ENCODE results near the gene RBPJL. TPM values are rescaled to one million over a fixed set of nuclear protein-coding genes. Genes with fewer than 3 reads are reported as not detected.

The RBPJL gene
- total and polyA plus RNA-seq, 2 of the 13 experiments (the other 11 are each of a cell fraction or from before 2014, with no cell fraction given) = not detected

DNA sequence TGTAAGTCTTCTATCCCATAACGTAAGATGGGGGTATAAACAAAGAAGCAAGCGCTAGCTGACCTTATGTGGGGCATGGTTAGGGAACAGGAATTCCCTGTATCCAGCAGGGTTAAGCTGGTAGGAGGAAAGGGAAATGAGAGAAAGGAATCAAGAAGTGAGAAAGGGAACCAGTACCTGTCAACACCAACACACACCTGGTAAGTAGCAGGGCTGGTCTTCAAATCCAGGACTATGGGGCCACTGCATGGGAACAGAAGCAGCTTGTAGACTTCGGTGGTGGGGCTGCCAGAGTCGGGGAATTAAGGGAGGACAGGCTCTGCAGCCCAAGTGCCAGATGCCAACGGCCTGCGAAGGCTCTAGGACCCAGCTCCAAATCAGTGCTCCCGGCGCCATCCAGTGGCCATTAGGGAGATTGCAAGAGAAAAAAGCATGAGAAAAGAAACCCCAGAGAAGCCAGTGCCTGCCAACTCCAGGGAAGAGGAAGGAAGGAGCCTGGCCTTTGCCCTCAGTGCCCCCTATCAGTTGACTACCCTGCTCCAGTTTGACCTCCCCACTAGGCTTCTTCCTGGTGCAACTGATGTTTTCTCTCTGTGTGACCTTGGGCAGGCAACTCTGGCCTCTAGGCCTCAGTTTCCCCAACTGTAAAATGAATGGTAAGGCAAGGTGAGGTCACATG, 15.8 kb upstream of the RBPJL start:
- no peak overlapping the region; a peak in 1 of 6 replicates for H3K4me3 ChIP-seq (replicated peaks in 1 of 3; ENCODE audit: insufficient read depth in 1 of 3, low read depth in 2 of 3, low read length in 3 of 3)
- WGBS (ENCODE audit: low lambda C conversion rate) = 7% methylated on average over 8 of the region's 8 CpGs
- in situ Hi-C loops (cut with HindIII; ENCODE audit: extremely low pct_ligation_motif_present, low pct_unique_long_range_greater_than_20kb) = loop anchor here (10.0 kb wide), 1 partner anchor 276 kb away; no protein-coding TSS in a partner anchor
- H2AFZ ChIP-seq (ENCODE audit: low read length) = no peak overlapping the region
- peak; percentile 80 for ATAC-seq
- H3K27me3 ChIP-seq (ENCODE audit: control insufficient read depth in 1 of 2, insufficient read depth in 2 of 2, low read length in 2 of 2) = peaks cover 4 to 66% of the 10 kb centered on the region in 2 experiments; a peak in 4 of 5 replicates
- no peak for FAIRE-seq
- H3K36me3 ChIP-seq (replicated peaks in 1 of 2; ENCODE audit: control insufficient read depth in 1 of 2, insufficient read depth in 2 of 2, low read length in 2 of 2) = no peaks in the 10 kb centered on the region
- intact Hi-C loops (cut with micrococcal nuclease; ENCODE audit: unreplicated experiment) = loop anchor here (1.0 to 5.0 kb wide), 4 partner anchors 55 to 280 kb away; no protein-coding TSS in a partner anchor
- no peak overlapping the region for H3K27ac ChIP-seq (ENCODE audit: extremely low read length, insufficient read depth, low read length)
- DNase-seq (ENCODE audit: low spot score) = peak; percentile 76
- H3K9ac ChIP-seq (ENCODE audit: insufficient read depth, low read depth, low read length) = no peak overlapping the region
- no peaks in the 10 kb centered on the region for H4K20me1 ChIP-seq (ENCODE audit: insufficient read depth, low read length)
- no peaks in the 10 kb centered on the region for H3K79me2 ChIP-seq (ENCODE audit: insufficient read depth, low read length)
- BruUV-seq (replicated peaks) = no TSS peak
- CTCF ChIA-PET (ENCODE audit: low intra/inter-chr PET ratio, low total read pairs) = interaction anchor here (1.0 to 2.0 kb wide), 4 partner anchors 152 to 379 kb away, joined by 3 to 18 read pairs (median 8); no protein-coding TSS in a partner anchor
- peaks cover 16% of the 10 kb centered on the region; the same call in 1 of the 2 replicates for H3K4me1 ChIP-seq (ENCODE audit: insufficient read depth, low read length)
- POLR2A ChIA-PET = interaction anchor here (0.7 to 1.2 kb wide), 2 partner anchors 72 to 144 kb away, joined by 3 to 4 read pairs; partner anchors contain the start of gene SYS1
- H3K9me3 ChIP-seq (ENCODE audit: low read length) = no peaks in the 10 kb centered on the region
- peak overlapping the region; percentile 6; the same call in 1 of the 2 replicates for H3K4me2 ChIP-seq (ENCODE audit: low read depth, low read length)
- TF ChIP-seq MZF1 (CRISPR knock-in tag; IDR thresholded peaks at IDR 0.05; ENCODE audit: borderline replicate concordance) = no peak
- no peak for TF ChIP-seq ZSCAN22 (CRISPR knock-in tag; IDR thresholded peaks at IDR 0.05)
- TF ChIP-seq, protein P1, sequence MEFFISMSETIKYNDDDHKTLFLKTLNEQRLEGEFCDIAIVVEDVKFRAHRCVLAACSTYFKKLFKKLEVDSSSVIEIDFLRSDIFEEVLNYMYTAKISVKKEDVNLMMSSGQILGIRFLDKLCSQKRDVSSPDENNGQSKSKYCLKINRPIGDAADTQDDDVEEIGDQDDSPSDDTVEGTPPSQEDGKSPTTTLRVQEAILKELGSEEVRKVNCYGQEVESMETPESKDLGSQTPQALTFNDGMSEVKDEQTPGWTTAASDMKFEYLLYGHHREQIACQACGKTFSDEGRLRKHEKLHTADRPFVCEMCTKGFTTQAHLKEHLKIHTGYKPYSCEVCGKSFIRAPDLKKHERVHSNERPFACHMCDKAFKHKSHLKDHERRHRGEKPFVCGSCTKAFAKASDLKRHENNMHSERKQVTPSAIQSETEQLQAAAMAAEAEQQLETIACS (CRISPR knock-in tag; IDR thresholded peaks at IDR 0.05) = no peak
- TF ChIP-seq, protein P2, sequence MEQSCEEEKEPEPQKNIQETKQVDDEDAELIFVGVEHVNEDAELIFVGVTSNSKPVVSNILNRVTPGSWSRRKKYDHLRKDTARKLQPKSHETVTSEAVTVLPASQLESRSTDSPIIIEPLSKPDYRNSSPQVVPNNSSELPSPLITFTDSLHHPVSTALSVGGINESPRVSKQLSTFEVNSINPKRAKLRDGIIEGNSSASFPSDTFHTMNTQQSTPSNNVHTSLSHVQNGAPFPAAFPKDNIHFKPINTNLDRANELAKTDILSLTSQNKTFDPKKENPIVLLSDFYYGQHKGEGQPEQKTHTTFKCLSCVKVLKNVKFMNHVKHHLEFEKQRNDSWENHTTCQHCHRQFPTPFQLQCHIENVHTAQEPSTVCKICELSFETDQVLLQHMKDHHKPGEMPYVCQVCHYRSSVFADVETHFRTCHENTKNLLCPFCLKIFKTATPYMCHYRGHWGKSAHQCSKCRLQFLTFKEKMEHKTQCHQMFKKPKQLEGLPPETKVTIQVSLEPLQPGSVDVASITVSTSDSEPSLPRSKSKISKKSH (CRISPR knock-in tag; IDR thresholded peaks at IDR 0.05; ENCODE audit: borderline replicate concordance) = 0 out of 2 replicates have a peak, but pooled peaks have one; percentile 39
- TF ChIP-seq EP300 (IDR thresholded peaks at IDR 0.05; ENCODE audit: low read depth in 2 of 2, low read length in 2 of 2) = no peak
- TF ChIP-seq EP300 (CRISPR knock-in tag; IDR thresholded peaks at IDR 0.05; ENCODE audit: borderline replicate concordance) = 0 out of 2 replicates have a peak, but pooled peaks have one; percentile 8
- TF ChIP-seq, protein P3, sequence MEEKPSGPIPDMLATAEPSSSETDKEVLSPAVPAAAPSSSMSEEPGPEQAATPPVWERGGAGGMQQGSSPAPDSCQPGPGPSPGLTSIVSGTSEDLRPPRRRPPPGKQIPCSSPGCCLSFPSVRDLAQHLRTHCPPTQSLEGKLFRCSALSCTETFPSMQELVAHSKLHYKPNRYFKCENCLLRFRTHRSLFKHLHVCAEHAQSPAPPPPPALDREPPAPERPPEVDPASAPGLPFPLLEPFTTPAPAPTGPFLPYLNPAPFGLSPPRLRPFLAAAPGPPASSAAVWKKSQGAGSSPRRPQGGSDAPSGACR (CRISPR knock-in tag; IDR thresholded peaks at IDR 0.05) = no peak
- TF ChIP-seq MED1 (CRISPR knock-in tag; IDR thresholded peaks at IDR 0.05) = no peak
- TF ChIP-seq, protein P4, sequence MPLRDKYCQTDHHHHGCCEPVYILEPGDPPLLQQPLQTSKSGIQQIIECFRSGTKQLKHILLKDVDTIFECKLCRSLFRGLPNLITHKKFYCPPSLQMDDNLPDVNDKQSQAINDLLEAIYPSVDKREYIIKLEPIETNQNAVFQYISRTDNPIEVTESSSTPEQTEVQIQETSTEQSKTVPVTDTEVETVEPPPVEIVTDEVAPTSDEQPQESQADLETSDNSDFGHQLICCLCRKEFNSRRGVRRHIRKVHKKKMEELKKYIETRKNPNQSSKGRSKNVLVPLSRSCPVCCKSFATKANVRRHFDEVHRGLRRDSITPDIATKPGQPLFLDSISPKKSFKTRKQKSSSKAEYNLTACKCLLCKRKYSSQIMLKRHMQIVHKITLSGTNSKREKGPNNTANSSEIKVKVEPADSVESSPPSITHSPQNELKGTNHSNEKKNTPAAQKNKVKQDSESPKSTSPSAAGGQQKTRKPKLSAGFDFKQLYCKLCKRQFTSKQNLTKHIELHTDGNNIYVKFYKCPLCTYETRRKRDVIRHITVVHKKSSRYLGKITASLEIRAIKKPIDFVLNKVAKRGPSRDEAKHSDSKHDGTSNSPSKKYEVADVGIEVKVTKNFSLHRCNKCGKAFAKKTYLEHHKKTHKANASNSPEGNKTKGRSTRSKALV (CRISPR knock-in tag; IDR thresholded peaks at IDR 0.05) = no peak
- TF ChIP-seq SOX6 (IDR thresholded peaks at IDR 0.05) = no peak
- TF ChIP-seq SOX6 (CRISPR knock-in tag; IDR thresholded peaks at IDR 0.05) = no peak; the same call in 1 of the 2 replicates
- TF ChIP-seq TBX3 (IDR thresholded peaks at IDR 0.05; ENCODE audit: borderline replicate concordance) = no peak
- no peak for TF ChIP-seq PRMT3 (CRISPR knock-in tag; IDR thresholded peaks at IDR 0.05; ENCODE audit: borderline replicate concordance, low read depth)

All from HepG2 (cell line).